K562 (cell line): ENCODE measurements around the gene ANKS1A. TPM values are rescaled to one million over a fixed set of nuclear protein-coding genes. Genes with fewer than 3 reads are reported as not detected.
A peak's percentile ranks its signal among the peaks of the same experiment; 100 is the strongest.

Experiments
- ATAC-seq: fragments of 200-7000 bp; cut with Tn5 transposase; 3 replicates; pipeline ENCODE4 v1.9.1; 2020; ENCODE audit warnings: moderate library complexity
- BruUV-seq: library from RNA; stranded (reverse); fragments of 400-500 nt; replicated peaks from 2 replicates; lab custom pipeline; 2021; lab: Mats Ljungman, UMichigan
- CTCF ChIA-PET: fragments of 300-600 bp; formaldehyde crosslinking; extraction: SDS; loops from one replicate; lab custom pipeline; 2021; ENCODE audit warnings: low intra/inter-chr PET ratio; lab: Yijun Ruan, JAX
- POLR2A ChIA-PET: fragments of 300-600, 350-650 bp; sonication (Branson Sonifier 250); formaldehyde crosslinking; extraction: SDS; loops from one replicate; lab custom pipeline; 2021; ENCODE audit warnings: antibody characterized with exemption, inconsistent platforms; lab: Yijun Ruan, JAX
- DNase-seq, 4 experiments: peaks; one replicate each; pipeline versions ENCODE4 v3.0.0 to v3.0.0-alpha.2; 2011 to 2018; ENCODE audit warnings: low spot score in 3 of 4, mixed read lengths in 3 of 4; ENCODE audit errors: extremely low read depth in 1 of 4
- FAIRE-seq: peaks from 2 replicates; lab custom pipeline; 2011; peaks lifted over from hg19 to GRCh38; lab: Jason Lieb, UNC
- H2AFZ ChIP-seq: 2 replicates; pipeline ENCODE4 v1.6.0; 2011; ENCODE audit warnings: low read depth, low read length, control low read depth, inconsistent platforms
- H3K27ac ChIP-seq: fragments of 200-600 bp; 3 replicates; pipeline ENCODE4 v1.8.0; 2011; ENCODE audit warnings: low read depth, mild to moderate bottlenecking, control low read depth, inconsistent platforms, low read length, moderate library complexity, mixed read lengths; ENCODE audit errors: extremely low read depth
- H3K27me3 ChIP-seq, 2 experiments: fragments of 300-600 bp in 1 of 2; 2 replicates in 1 of 2; 3 replicates in 1 of 2; pipeline versions ENCODE4 v1.6.0 to v1.8.0; 2011; ENCODE audit warnings: inconsistent platforms in 2 of 2, low read length in 2 of 2, mild to moderate bottlenecking in 1 of 2, mixed read lengths in 1 of 2, moderate library complexity in 1 of 2; ENCODE audit not compliant: control insufficient read depth in 2 of 2, insufficient read depth in 2 of 2
- H3K36me3 ChIP-seq: fragments of 300-600 bp; 3 replicates; pipeline ENCODE4 v1.8.0; 2011; ENCODE audit warnings: mild to moderate bottlenecking, low read length, inconsistent platforms; ENCODE audit not compliant: control insufficient read depth, insufficient read depth
- H3K4me1 ChIP-seq, 2 experiments: fragments of 200-600 bp in 1 of 2; replicated peaks in 1 of 2; 2 replicates in 1 of 2; 3 replicates in 1 of 2; pipeline versions ENCODE4 v1.5.1 to v1.8.0; 2011; ENCODE audit warnings: inconsistent platforms in 2 of 2, low read length in 2 of 2, mild to moderate bottlenecking in 1 of 2, mixed read lengths in 1 of 2, moderate library complexity in 1 of 2; ENCODE audit not compliant: control insufficient read depth in 2 of 2, insufficient read depth in 2 of 2
- H3K4me2 ChIP-seq: 2 replicates; pipeline ENCODE4 v1.6.1; 2011; ENCODE audit warnings: low read length, control low read depth, inconsistent platforms, mixed read lengths; ENCODE audit not compliant: insufficient read depth
- H3K4me3 ChIP-seq: fragments of 200-600 bp; sonication (generic), shearing (Covaris generic); 2 replicates; pipeline ENCODE4 v1.5.1; 2016; ENCODE audit warnings: control low read depth, inconsistent platforms
- H3K79me2 ChIP-seq: fragments of 200-600 bp; 3 replicates; pipeline ENCODE4 v1.8.0; 2011; ENCODE audit warnings: low read length, inconsistent platforms; ENCODE audit not compliant: control insufficient read depth, insufficient read depth
- H3K9ac ChIP-seq, 2 experiments: 2 replicates each; pipeline versions ENCODE4 v1.6.0 to v1.6.1; 2011; ENCODE audit warnings: low read depth in 2 of 2, low read length in 2 of 2, control low read depth in 1 of 2, inconsistent platforms in 1 of 2, mild to moderate bottlenecking in 1 of 2, mixed read lengths in 1 of 2; ENCODE audit not compliant: insufficient read depth in 1 of 2
- H3K9me1 ChIP-seq: one replicate; pipeline ENCODE4 v1.6.0; 2011; ENCODE audit warnings: inconsistent platforms, mild to moderate bottlenecking, low read length, moderate library complexity; ENCODE audit not compliant: control insufficient read depth, insufficient read depth
- H3K9me3 ChIP-seq: replicated peaks from 2 replicates; pipeline ENCODE4 v1.5.1; 2011; ENCODE audit warnings: low read depth, low read length, inconsistent platforms; ENCODE audit not compliant: control insufficient read depth, insufficient read depth
- H4K20me1 ChIP-seq: replicated peaks from 2 replicates; pipeline ENCODE4 v1.6.1; 2011; ENCODE audit warnings: low read length, inconsistent platforms, mixed read lengths; ENCODE audit not compliant: control insufficient read depth, insufficient read depth
- CEBPB ChIP-seq: fragments of 450-650 bp; IDR thresholded peaks from 2 replicates; pipeline ENCODE4 v1.6.1; 2016; ENCODE audit warnings: missing genetic modification characterization, missing compliant biosample characterization
- CEBPG ChIP-seq, 3 experiments: fragments of 200-800 bp in 1 of 3; sonication (Bioruptor generic) in 1 of 3; sonication (generic) in 1 of 3; formaldehyde crosslinking in 1 of 3; IDR thresholded peaks in 2 of 3; conservative IDR thresholded peaks in 1 of 3; 2 replicates each; pipeline versions ENCODE4 v1.6.1 to v1.8.0; 2016 to 2022; ENCODE audit warnings: missing compliant biosample characterization in 2 of 3, missing genetic modification characterization in 2 of 3, mild to moderate bottlenecking in 1 of 3, missing genetic modification reagents in 1 of 3
- PRMT5 ChIP-seq: sonication (generic); formaldehyde crosslinking; IDR thresholded peaks from 2 replicates; pipeline ENCODE4 v1.5.0; 2020; ENCODE audit warnings: missing genetic modification reagents
- ZNF146 ChIP-seq: IDR thresholded peaks from one replicate; pipeline ENCODE4 v1.6.1; 2018; ENCODE audit warnings: missing compliant biosample characterization; ENCODE audit not compliant: unreplicated experiment
- WGBS: fragments of 100-300 bp; shearing (Covaris generic); methylation state at CpG from one replicate; pipeline ENCODE4 v1.1.6; 2016; ENCODE audit warnings: low coverage, mixed read lengths; ENCODE audit not compliant: insufficient coverage; ENCODE audit errors: missing lambda C conversion rate; 5-methylcytosine and 5-hydroxymethylcytosine counted together
- in situ Hi-C: fragments of 300-500 bp; cut with MboI; formaldehyde crosslinking; loops from 4 replicates; pipeline ENCODE4 v1.15.0; 2018; ENCODE audit warnings: inconsistent platforms, mixed read lengths
- intact Hi-C: fragments of 100-400 bp; cut with micrococcal nuclease; formaldehyde crosslinking; loops from 2 replicates; pipeline ENCODE4 v1.14.2; 2022
- polyA plus RNA-seq, 8 experiments: library from polyadenylated mRNA; depleted of rRNA in 4 of 8; stranded (reverse) in 5 of 8; unstranded in 3 of 8; fragments of >200 nt; fragmentation: Nextera tagmentation in 2 of 8; fragmentation: Illumina TruSeq in 1 of 8; extraction: Ambion mirVana in 2 of 8; extraction: Trizol in 1 of 8; gene quantifications; 2 replicates each; pipeline versions ENCODE4 v1.2.1 to v1.2.3, GENCODE V29; 2011 to 2014; ENCODE audit warnings: inconsistent platforms in 1 of 8, missing spikeins in 1 of 8
- total RNA-seq, 7 experiments: library from RNA; depleted of rRNA in 6 of 7; stranded (reverse); fragments of >200 nt in 6 of 7; fragmentation: Illumina TruSeq in 2 of 7; extraction: Trizol in 2 of 7; gene quantifications; 2 replicates each; pipeline versions ENCODE4 v1.2.1 to v1.2.3, GENCODE V29; 2011 to 2021; ENCODE audit warnings: low replicate concordance in 1 of 7
- TF ChIP-seq, protein P1 (sequence below): sonication (generic); IDR thresholded peaks from 2 replicates; pipeline ENCODE4 v1.6.1; 2016

The ANKS1A gene
- total and polyA plus RNA-seq, 9 of the 15 experiments (the other 6 are each of a cell fraction or from before 2014, with no cell fraction given): 1.1 to 13.8 (median 5.3) TPM

DNA sequence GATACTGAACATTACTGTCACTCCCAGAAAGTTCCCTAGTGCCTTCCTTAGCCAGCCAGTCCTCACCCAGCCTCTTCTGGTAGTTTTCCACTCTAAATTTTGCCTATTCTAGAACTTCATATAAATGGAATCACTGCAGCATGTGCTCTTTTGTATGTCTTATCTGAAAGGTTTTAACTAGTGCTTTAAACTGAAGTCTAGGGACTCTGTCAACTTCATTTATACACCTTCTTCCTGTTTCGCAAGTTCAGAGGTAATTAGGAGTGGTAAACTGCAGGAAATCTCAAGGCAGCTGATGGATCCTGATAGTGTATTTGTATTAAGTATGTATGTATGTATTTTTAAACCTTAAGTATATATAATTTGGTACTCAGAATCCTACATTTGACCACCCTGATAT lies 157.8 kb downstream of the ANKS1A start:
- Histone ChIP-seq H3K36me3 (no peaks in the 10 kb centered on the region), H3K79me2 (no peaks in the 10 kb centered on the region), H3K9me3 (no peaks in the 10 kb centered on the region), H3K27me3 (no peaks in the 10 kb centered on the region), H3K27ac (no peak overlapping the region), H3K4me1 (peaks cover 0 to 5% of the 10 kb centered on the region in 2 experiments; a peak in 3 of 5 replicates), H2AFZ (no peak overlapping the region), H3K4me3 (no peak overlapping the region), H3K9me1 (no peaks in the 10 kb centered on the region), H3K9ac (no peak overlapping the region), H3K4me2 (no peak overlapping the region), H4K20me1 (peaks cover 8% of the 10 kb centered on the region; the same call in 1 of the 2 replicates)
- ChIA-PET CTCF (no interaction called here), POLR2A (no interaction called here)
- ATAC-seq (no peak), DNase-seq (no peak), FAIRE-seq (no peak)
- intact Hi-C loops (no loop called here), in situ Hi-C loops (no loop called here)
- WGBS: 96% methylated on average over 1 of the region's 1 CpG
- 0 out of 2 replicates have a peak, but pooled peaks have one; percentile 21 for TF ChIP-seq CEBPB
- no peak for TF ChIP-seq CEBPG (CRISPR knock-in tag; IDR thresholded peaks at IDR 0.05)
- peak in 1 of 2 experiments; percentile 46; a peak in 1 of 4 replicates for TF ChIP-seq CEBPG (tag; conservative IDR thresholded peaks at IDR 0.05 in 1 of 2, IDR thresholded peaks at IDR 0.05 in 1 of 2)
- TF ChIP-seq PRMT5 (CRISPR knock-in tag): no peak
- TF ChIP-seq, protein P1, sequence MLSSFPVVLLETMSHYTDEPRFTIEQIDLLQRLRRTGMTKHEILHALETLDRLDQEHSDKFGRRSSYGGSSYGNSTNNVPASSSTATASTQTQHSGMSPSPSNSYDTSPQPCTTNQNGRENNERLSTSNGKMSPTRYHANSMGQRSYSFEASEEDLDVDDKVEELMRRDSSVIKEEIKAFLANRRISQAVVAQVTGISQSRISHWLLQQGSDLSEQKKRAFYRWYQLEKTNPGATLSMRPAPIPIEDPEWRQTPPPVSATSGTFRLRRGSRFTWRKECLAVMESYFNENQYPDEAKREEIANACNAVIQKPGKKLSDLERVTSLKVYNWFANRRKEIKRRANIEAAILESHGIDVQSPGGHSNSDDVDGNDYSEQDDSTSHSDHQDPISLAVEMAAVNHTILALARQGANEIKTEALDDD: 0 out of 2 replicates have a peak, but pooled peaks have one; percentile 5
- TF ChIP-seq ZNF146 (CRISPR knock-in tag): no peak
- BruUV-seq: no TSS peak
